B cell (primary cell): ENCODE results near the gene CELF2. TPM values are rescaled to one million over a fixed set of nuclear protein-coding genes. Genes with fewer than 3 reads are reported as not detected.

Experiments
- ATAC-seq: fragments of 200-7000 bp; cut with Tn5 transposase; one replicate; pipeline ENCODE4 v1.10.0; 2021; ENCODE audit warnings: low read depth, mild to moderate bottlenecking, moderate number of reproducible peaks, moderate library complexity
- CTCF ChIA-PET: fragments of 350-600 bp; sonication (Branson Sonifier 250); formaldehyde crosslinking; loops from one replicate; lab custom pipeline; 2021; ENCODE audit warnings: antibody characterized with exemption, inconsistent platforms; lab: Charles Lee
- POLR2A ChIA-PET: fragments of 350-600 bp; sonication (Branson Sonifier 250); formaldehyde crosslinking; loops from one replicate; lab custom pipeline; 2021; ENCODE audit warnings: antibody characterized with exemption; lab: Charles Lee
- DNase-seq: peaks from one replicate; pipeline ENCODE4 v3.0.0; 2013
- H2AFZ ChIP-seq: 2 replicates; pipeline ENCODE4 v1.6.1; 2012; ENCODE audit warnings: mild to moderate bottlenecking, low read depth, low read length; ENCODE audit not compliant: insufficient read depth, poor library complexity, severe bottlenecking
- H3K27ac ChIP-seq, 2 donors: 1 replicate in 1 of 2; 2 replicates in 1 of 2; pipeline ENCODE4 v1.5.1; 2012 to 2013; ENCODE audit warnings: low read length in 2 of 2, mild to moderate bottlenecking in 2 of 2, moderate library complexity in 1 of 2
- H3K27me3 ChIP-seq, 4 experiments: fragments of 200-600 bp in 1 of 4; sonication (generic) in 1 of 4; replicated peaks in 1 of 4; 1 replicate in 2 of 4; 2 replicates in 2 of 4; pipeline versions ENCODE4 v1.6.1 to v1.7.0; 2013 to 2016; ENCODE audit warnings: low read length in 3 of 4, mild to moderate bottlenecking in 2 of 4, mixed read lengths in 1 of 4, moderate library complexity in 1 of 4; ENCODE audit not compliant: insufficient read depth in 4 of 4, control insufficient read depth in 3 of 4; ENCODE audit errors: control extremely low read depth in 1 of 4
- H3K36me3 ChIP-seq, 2 experiments: replicated peaks in 1 of 2; 1 replicate in 1 of 2; 2 replicates in 1 of 2; pipeline versions ENCODE4 v1.6.1 to v1.7.1; 2013; ENCODE audit warnings: low read length in 1 of 2; ENCODE audit not compliant: insufficient read depth in 2 of 2, control insufficient read depth in 1 of 2; ENCODE audit errors: control extremely low read depth in 1 of 2, extremely low read depth in 1 of 2
- H3K4me1 ChIP-seq, 2 donors: fragments of 200-600 bp in 1 of 2; sonication (generic) in 1 of 2; 1 replicate in 1 of 2; 2 replicates in 1 of 2; pipeline versions ENCODE4 v1.5.1 to v1.6.1; 2013 to 2017; ENCODE audit warnings: low read length in 2 of 2; ENCODE audit not compliant: control insufficient read depth in 2 of 2, insufficient read depth in 2 of 2
- H3K4me2 ChIP-seq: replicated peaks from 2 replicates; pipeline ENCODE3; 2012; ENCODE audit warnings: mild to moderate bottlenecking, low read depth, low read length; ENCODE audit not compliant: poor library complexity, severe bottlenecking
- H3K4me3 ChIP-seq, 5 experiments: fragments of 200-600 bp in 1 of 5; sonication (generic) in 1 of 5; 1 replicate in 3 of 5; 2 replicates in 2 of 5; pipeline versions ENCODE4 v1.5.1 to v1.7.0; 2011 to 2016; ENCODE audit warnings: low read length in 4 of 5, mild to moderate bottlenecking in 4 of 5, low read depth in 2 of 5, control low read depth in 1 of 5, moderate library complexity in 1 of 5; ENCODE audit not compliant: insufficient read depth in 1 of 5; ENCODE audit errors: control extremely low read depth in 1 of 5, extremely low read depth in 1 of 5
- H3K79me2 ChIP-seq: fragments of 200-600 bp; sonication (generic); one replicate; pipeline ENCODE4 v1.6.0; 2016; ENCODE audit warnings: low read length; ENCODE audit not compliant: control insufficient read depth, insufficient read depth
- H3K9ac ChIP-seq: fragments of 200-600 bp; sonication (generic); 2 replicates; pipeline ENCODE4 v1.6.1; 2017; ENCODE audit warnings: mild to moderate bottlenecking, low read length, moderate library complexity
- H3K9me3 ChIP-seq, 3 donors: one replicate each; pipeline versions ENCODE4 v1.6.1 to v1.7.1; 2013; ENCODE audit warnings: low read length in 2 of 3; ENCODE audit not compliant: control insufficient read depth in 2 of 3, insufficient read depth in 1 of 3; ENCODE audit errors: control extremely low read depth in 1 of 3
- H4K20me1 ChIP-seq: 2 replicates; pipeline ENCODE4 v1.6.0; 2012; ENCODE audit warnings: mild to moderate bottlenecking, low read length; ENCODE audit not compliant: insufficient read depth, control insufficient read depth, poor library complexity, severe bottlenecking
- H3K27ac Mint-ChIP-seq: one replicate; pipeline ENCODE4 v1.8.0; 2021; ENCODE audit warnings: mixed read lengths
- H3K27me3 Mint-ChIP-seq: one replicate; pipeline ENCODE4 v1.8.0; 2021; ENCODE audit warnings: mixed read lengths
- H3K4me1 Mint-ChIP-seq: one replicate; pipeline ENCODE4 v1.8.0; 2021; ENCODE audit warnings: mixed read lengths
- H3K4me3 Mint-ChIP-seq: one replicate; pipeline ENCODE4 v1.8.0; 2021; ENCODE audit warnings: mixed read lengths
- H3K9me3 Mint-ChIP-seq: one replicate; pipeline ENCODE4 v1.8.0; 2022; ENCODE audit warnings: mixed read lengths; ENCODE audit not compliant: insufficient read depth
- CTCF ChIP-seq: fragments of 200-600 bp; IDR thresholded peaks from one replicate; pipeline ENCODE4 v1.8.0; 2022; ENCODE audit warnings: antibody characterized with exemption, mild to moderate bottlenecking
- EZH2 ChIP-seq: IDR thresholded peaks from 2 replicates; pipeline ENCODE4 v1.6.1; 2012; ENCODE audit warnings: borderline replicate concordance, low read depth, mild to moderate bottlenecking, moderate library complexity, low read length; ENCODE audit not compliant: insufficient read depth, poor library complexity, severe bottlenecking
- WGBS: methylation state at CpG from one replicate; pipeline ENCODE4 v1.1.5; 2013; ENCODE audit warnings: missing lambda C conversion rate; ENCODE audit not compliant: insufficient coverage; 5-methylcytosine and 5-hydroxymethylcytosine counted together
- intact Hi-C: fragments of 100-400 bp; cut with micrococcal nuclease; formaldehyde crosslinking; loops from one replicate; pipeline ENCODE4 v1.10.0; 2022
- polyA plus RNA-seq: library from polyadenylated mRNA; depleted of rRNA; stranded (reverse); fragments of >200 nt; gene quantifications from 2 replicates; pipeline ENCODE4 v1.2.3, GENCODE V29; 2012
- total RNA-seq, 2 donors: library from RNA; stranded (reverse); fragments of 120-200 nt in 1 of 2; gene quantifications; 1 replicate in 1 of 2; 2 replicates in 1 of 2; pipeline versions ENCODE4 v1.2.3 to v1.2.4, GENCODE V29; 2013 to 2022

CELF2 gene
- total and polyA plus RNA-seq, 2 donors (not counting 1 experiment from before 2014, with no cell fraction given) = 59.5 to 112 TPM

- H3K27me3 Mint-ChIP-seq = peaks cover 48% of the 10 kb centered on the region
- ChIA-PET POLR2A (no interaction called here), CTCF (no interaction called here)
- H3K9ac ChIP-seq = no peak overlapping the region
- H3K4me3 ChIP-seq = no peak overlapping the region
- no CpG with 5 or more reads among the region's 3 CpGs for WGBS
- no peaks in the 10 kb centered on the region for H3K4me1 ChIP-seq
- no peak overlapping the region for H3K27ac ChIP-seq
- H3K79me2 ChIP-seq = no peaks in the 10 kb centered on the region
- peaks cover 0 to 3% (median 0%) of the 10 kb centered on the region in 3 donors for H3K9me3 ChIP-seq
- no peak overlapping the region for H2AFZ ChIP-seq
- H3K36me3 ChIP-seq = no peaks in the 10 kb centered on the region
- no peak overlapping the region for H3K4me3 Mint-ChIP-seq
- H3K4me1 Mint-ChIP-seq = no peaks in the 10 kb centered on the region
- H3K27me3 ChIP-seq = peaks cover 0 to 3% (median 1%) of the 10 kb centered on the region in 4 experiments
- DNase-seq (no peak), ATAC-seq (no peak)
- intact Hi-C loops = no loop called here
- H3K9me3 Mint-ChIP-seq = no peaks in the 10 kb centered on the region
- TF ChIP-seq EZH2 = no peak
- TF ChIP-seq CTCF = no peak
- H3K27ac Mint-ChIP-seq = no peak overlapping the region
- no peaks in the 10 kb centered on the region for H4K20me1 ChIP-seq
- H3K4me2 ChIP-seq = no peak overlapping the region
Observed at GRCh38 chr10:11045487-11045886, 27.8 kb downstream of the CELF2 start.

- CTCF ChIA-PET = no interaction called here
Observed at GRCh38 chr10:11045995-11046775, 28.5 kb downstream of the CELF2 start.

More at GRCh38 chr10:11045995-11046775, 28.5 kb downstream of the CELF2 start:
- no peak overlapping the region for H3K4me2 ChIP-seq
- DNase-seq = no peak
- POLR2A ChIA-PET = no interaction called here
- no peak overlapping the region for H3K9ac ChIP-seq
- intact Hi-C loops = no loop called here
- no peaks in the 10 kb centered on the region for H4K20me1 ChIP-seq
- ATAC-seq = no peak
- no peak overlapping the region for H3K4me3 ChIP-seq
- no peaks in the 10 kb centered on the region for H3K79me2 ChIP-seq
- Mint-ChIP-seq H3K4me3 (no peak overlapping the region), H3K27ac (no peak overlapping the region), H3K27me3 (peaks cover 47% of the 10 kb centered on the region), H3K4me1 (no peaks in the 10 kb centered on the region), H3K9me3 (no peaks in the 10 kb centered on the region)
- H3K36me3 ChIP-seq = no peaks in the 10 kb centered on the region
- H3K27ac ChIP-seq = no peak overlapping the region
- peaks cover 0 to 3% (median 0%) of the 10 kb centered on the region in 3 donors for H3K9me3 ChIP-seq
- 94% methylated on average over 21 of the region's 23 CpGs for WGBS
- TF ChIP-seq EZH2 = no peak
- TF ChIP-seq CTCF = no peak
- H3K4me1 ChIP-seq = no peaks in the 10 kb centered on the region
- H3K27me3 ChIP-seq = peaks cover 0 to 3% (median 1%) of the 10 kb centered on the region in 4 experiments
- H2AFZ ChIP-seq = no peak overlapping the region
